Right cardiac atrium (tissue), 5 donors: ENCODE measurements around the gene FAM110A. TPM values are rescaled to one million over a fixed set of nuclear protein-coding genes. Genes with fewer than 3 reads are reported as not detected.
A peak's percentile ranks its signal among the peaks of the same experiment; 100 is the strongest.
"Not testable (repeated sequence)": the region's sequence is repeated elsewhere in the genome, so short reads cannot be mapped to it uniquely, and the experiment has no call there.

Experiments used
- ATAC-seq, 2 donors: fragments of 200-7000 bp; cut with Tn5 transposase; one replicate each; pipeline versions ENCODE4 v1.8.0 to v1.9.1; 2020; ENCODE audit warnings: moderate library complexity in 2 of 2, mild to moderate bottlenecking in 1 of 2
- DNase-seq, 3 donors: peaks; one replicate each; pipeline ENCODE4 v3.0.0-alpha.2; 2020
- H3K27ac ChIP-seq: one replicate; pipeline ENCODE4 v1.5.1; 2013; ENCODE audit warnings: mild to moderate bottlenecking, low read length, control low read depth, moderate library complexity
- H3K27me3 ChIP-seq: one replicate; pipeline ENCODE4 v1.6.1; 2013; ENCODE audit not compliant: control insufficient read depth, insufficient read depth
- H3K4me1 ChIP-seq: one replicate; pipeline ENCODE4 v1.6.1; 2013; ENCODE audit warnings: low read length; ENCODE audit not compliant: control insufficient read depth, insufficient read depth
- H3K4me3 ChIP-seq: one replicate; pipeline ENCODE4 v1.5.1; 2013; ENCODE audit warnings: low read length, control low read depth
- H3K9me3 ChIP-seq: one replicate; pipeline ENCODE4 v1.6.1; 2013; ENCODE audit warnings: low read length; ENCODE audit not compliant: control insufficient read depth
- WGBS: extraction: QIAGEN DNeasy Blood & Tissue Kit; methylation state at CpG from one replicate; pipeline ENCODE4 v1.1.7; 2013; 5-methylcytosine and 5-hydroxymethylcytosine counted together
- intact Hi-C, 4 donors: fragments of 100-400 bp; cut with DNase I; formaldehyde crosslinking; loops; one replicate each; pipeline versions ENCODE4 v1.11.0 to v1.14.0; 2022 to 2023
- polyA plus RNA-seq: library from polyadenylated mRNA; stranded (reverse); fragments of 200-250 nt; gene quantifications from one replicate; pipeline ENCODE4 v1.2.3, GENCODE V29; 2013
- total RNA-seq, 4 donors: library from RNA; stranded (reverse); fragmentation: NEBNext Ultra II Directional; extraction: Animal tissue kit (Norgen Biotek cat#: 25700); gene quantifications; one replicate each; pipeline ENCODE4 v1.2.1, GENCODE V29; 2021
- donor health status: healthy with polysubstance abuse.
- donor health status: DM: no; HTN: yes; CAD: no.
- donor health status: DM: no; HTN: no; CAD: no.
- donor health status: DM: no; HTN: yes; CAD: no; lungs with severe emphysema.
- donor health status: DM: yes; HTN: yes; CAD: no.

FAM110A gene
- total and polyA plus RNA-seq, 5 donors = 2.6 to 4.3 (median 3.5) TPM

DNA sequence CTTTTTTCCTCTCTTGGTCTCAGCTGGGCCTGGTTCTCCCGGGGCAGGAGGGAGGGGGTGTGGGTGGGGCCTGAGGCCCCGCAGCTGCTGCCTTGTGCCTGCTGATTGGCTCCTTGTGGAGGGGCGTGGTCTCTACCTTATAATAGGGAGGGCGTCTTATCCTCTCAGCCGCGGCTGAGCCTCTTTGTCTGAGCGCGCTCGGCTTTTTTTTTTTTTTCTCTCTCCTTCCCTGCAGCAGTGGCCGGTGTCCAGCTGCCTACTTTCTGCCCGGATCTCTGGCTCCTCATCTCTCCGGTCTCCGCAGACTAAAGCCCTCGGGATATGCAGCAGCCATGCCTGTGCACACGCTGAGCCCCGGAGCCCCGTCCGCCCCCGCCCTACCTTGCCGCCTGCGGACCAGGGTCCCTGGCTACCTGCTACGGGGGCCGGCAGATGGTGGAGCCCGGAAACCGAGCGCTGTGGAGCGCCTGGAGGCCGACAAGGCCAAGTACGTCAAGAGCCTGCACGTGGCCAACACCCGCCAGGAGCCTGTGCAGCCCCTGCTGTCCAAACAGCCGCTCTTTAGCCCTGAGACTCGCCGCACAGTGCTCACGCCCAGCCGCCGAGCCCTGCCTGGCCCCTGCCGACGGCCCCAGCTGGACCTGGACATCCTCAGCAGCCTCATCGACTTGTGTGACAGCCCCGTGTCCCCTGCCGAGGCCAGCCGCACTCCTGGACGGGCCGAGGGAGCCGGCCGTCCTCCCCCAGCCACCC, 11.1 kb downstream of the FAM110A start:
- Histone ChIP-seq H3K4me3 (peak overlapping the region; percentile 33), H3K9me3 (no peaks in the 10 kb centered on the region), H3K27me3 (no peaks in the 10 kb centered on the region), H3K27ac (no peak overlapping the region), H3K4me1 (peaks cover 5% of the 10 kb centered on the region)
- intact Hi-C loops = no loop called here
- DNase-seq (peak; percentile 93 to 97 (median 96)), ATAC-seq (peak; percentile 97 to 99)
- WGBS = 18% methylated on average over 47 of the region's 47 CpGs

- 68% methylated on average over 50 of the region's 50 CpGs for WGBS
- Histone ChIP-seq H3K9me3 (no peaks in the 10 kb centered on the region), H3K27ac (no peak overlapping the region), H3K4me3 (no peak overlapping the region), H3K27me3 (no peaks in the 10 kb centered on the region), H3K4me1 (peaks cover 5% of the 10 kb centered on the region)
- intact Hi-C loops = no loop called here
- DNase-seq = peak in 2 of 3 donors; percentile 59 to 67
- ATAC-seq = no peak
Observed at GRCh38 chr20:845226-845868, 11.8 kb downstream of the FAM110A start.

DNA sequence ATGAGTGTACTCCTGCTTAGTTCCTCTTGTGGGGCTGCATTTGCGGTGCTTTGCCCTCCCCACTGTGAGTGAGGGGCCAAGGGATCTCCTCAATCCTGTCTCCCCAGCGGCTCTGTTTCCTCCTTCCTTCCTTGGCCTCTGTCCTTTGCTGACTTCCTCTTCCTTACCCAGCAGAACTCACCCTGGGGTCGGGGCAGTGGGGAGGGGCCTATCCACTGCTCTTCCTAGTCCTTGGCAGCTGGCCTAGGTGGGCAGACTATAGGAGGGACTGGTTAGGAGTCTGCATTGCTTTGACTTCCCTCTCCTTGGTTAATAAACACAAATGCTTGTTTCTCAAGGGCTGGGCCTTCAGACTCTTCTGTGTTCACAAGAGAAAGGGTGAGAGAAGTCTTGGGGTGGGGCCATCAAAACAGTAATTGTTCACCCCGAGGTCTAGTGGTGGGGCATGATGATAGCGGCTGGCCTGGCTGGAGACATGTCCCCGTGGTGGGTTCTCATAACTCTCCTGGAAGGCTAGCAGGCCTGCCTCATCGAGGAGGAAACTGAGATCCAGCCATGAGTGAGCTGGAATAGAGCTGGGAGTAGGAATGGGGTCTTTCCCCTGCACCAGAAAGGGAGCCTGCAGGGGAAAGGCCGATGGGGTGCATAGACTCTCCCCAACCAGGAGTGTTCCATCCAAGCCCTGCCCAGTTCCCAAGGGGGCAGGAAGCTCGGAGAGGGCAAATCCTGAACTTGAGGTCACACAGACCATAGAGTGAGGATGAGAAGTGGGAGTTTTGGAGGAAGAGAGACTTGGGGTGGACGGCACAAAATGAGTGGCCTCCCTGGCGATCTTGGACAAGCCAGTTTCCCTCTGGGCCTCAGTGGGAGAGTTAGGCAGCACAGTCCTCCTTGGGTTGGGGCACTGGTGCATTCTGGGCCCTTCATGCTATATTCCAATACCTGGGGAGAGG, 12.7 kb downstream of the FAM110A start:
- peaks cover 5% of the 10 kb centered on the region for H3K4me1 ChIP-seq
- DNase-seq (peak; percentile 27 to 75 (median 71)), ATAC-seq (no peak)
- 64% methylated on average over 11 of the region's 11 CpGs for WGBS
- H3K27me3 ChIP-seq = no peaks in the 10 kb centered on the region
- H3K4me3 ChIP-seq = no peak overlapping the region
- H3K27ac ChIP-seq = no peak overlapping the region
- no peaks in the 10 kb centered on the region for H3K9me3 ChIP-seq
- intact Hi-C loops = no loop called here

GRCh38 chr20:846894-847278, 13.4 kb downstream of the FAM110A start:
- H3K4me3 ChIP-seq = no peak overlapping the region
- DNase-seq (peak in 2 of 3 donors; percentile 57 to 65), ATAC-seq (no peak)
- no peaks in the 10 kb centered on the region for H3K27me3 ChIP-seq
- peaks cover 5% of the 10 kb centered on the region for H3K4me1 ChIP-seq
- no peaks in the 10 kb centered on the region for H3K9me3 ChIP-seq
- H3K27ac ChIP-seq = no peak overlapping the region
- intact Hi-C loops = no loop called here
- 65% methylated on average over 7 of the region's 7 CpGs for WGBS

DNA sequence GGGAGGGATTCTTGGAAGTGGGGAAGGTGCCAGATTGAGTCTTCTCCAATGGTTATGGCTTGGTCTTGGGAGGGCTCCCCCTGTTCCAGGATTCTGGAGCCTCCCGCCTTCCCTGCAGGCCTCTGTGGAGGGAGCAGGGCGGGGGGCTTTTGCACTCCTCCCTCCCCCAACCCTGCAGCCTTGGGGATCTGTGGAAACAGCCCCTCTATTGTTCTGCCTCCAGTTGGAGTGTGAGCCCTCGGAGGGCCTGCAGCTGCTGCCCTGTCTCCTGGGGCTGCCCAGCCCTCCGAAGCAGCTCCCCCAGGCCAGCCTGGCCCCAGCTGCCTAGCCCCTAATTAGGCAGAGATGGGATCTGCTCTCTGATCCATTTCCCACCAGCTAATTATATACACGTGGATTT, 14.7 kb downstream of the FAM110A start:
- Histone ChIP-seq H3K4me3 (no peak overlapping the region), H3K9me3 (no peaks in the 10 kb centered on the region), H3K27me3 (no peaks in the 10 kb centered on the region), H3K4me1 (peaks cover 5% of the 10 kb centered on the region), H3K27ac (no peak overlapping the region)
- ATAC-seq = no peak
- 88% methylated on average over 5 of the region's 5 CpGs for WGBS
- intact Hi-C loops = no loop called here
- no peak for DNase-seq

DNA sequence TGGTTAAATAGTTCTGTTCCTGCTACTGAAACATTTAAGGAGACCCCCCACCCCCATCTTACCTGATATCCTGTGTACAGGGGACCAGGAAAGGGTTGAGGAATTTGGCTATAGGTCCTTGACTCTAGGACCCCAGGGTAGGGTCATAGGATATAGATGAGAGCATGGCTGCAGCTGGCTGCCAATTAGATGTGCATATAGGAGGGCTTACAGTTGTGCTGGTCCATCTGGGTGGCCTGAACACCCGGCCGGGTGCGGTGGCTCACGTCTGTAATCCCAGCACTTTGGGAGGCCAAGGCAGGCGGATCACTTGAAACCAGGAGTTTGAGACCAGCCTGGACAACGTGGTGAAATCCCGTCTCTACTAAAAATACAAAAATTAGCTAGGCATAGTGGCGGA, 15.2 kb downstream of the FAM110A start:
- H3K27ac ChIP-seq, intact Hi-C loops, H3K9me3 ChIP-seq, H3K4me1 ChIP-seq, H3K27me3 ChIP-seq, DNase-seq, ATAC-seq, H3K4me3 ChIP-seq: not testable (repeated sequence)
- WGBS = 93% methylated on average over 8 of the region's 8 CpGs

DNA sequence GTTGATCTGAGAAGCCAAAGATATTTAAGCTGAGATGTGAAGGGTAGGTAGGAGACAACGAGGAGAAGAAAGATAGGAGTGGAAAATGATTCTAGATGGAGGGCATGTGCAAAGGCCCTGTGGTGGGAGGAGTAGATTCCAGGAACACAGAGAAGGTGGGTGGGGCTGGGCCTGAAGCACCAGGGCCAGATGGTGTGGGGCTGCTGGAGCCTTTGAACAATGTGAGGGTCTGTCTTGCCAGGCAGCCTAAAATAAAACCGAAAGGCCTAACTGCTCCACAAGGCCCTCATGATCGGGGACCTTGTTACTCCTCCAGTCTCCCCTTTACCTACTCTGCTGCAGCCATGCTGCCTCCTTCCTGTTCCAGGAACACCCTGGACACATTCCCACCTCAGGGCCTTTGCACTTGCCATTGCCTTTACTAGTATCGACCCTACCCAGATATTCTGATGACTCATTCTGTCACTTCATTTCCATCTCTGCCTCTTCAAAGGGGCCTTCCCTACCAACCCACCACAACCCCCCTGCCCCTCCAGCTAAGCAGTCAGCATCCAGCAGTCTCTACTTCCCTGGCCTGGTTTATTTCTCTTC, 20.0 kb downstream of the FAM110A start:
- H3K27ac ChIP-seq = no peak overlapping the region
- no peaks in the 10 kb centered on the region for H3K9me3 ChIP-seq
- ATAC-seq (no peak), DNase-seq (no peak)
- no peak overlapping the region for H3K4me3 ChIP-seq
- intact Hi-C loops = no loop called here
- H3K27me3 ChIP-seq = no peaks in the 10 kb centered on the region
- 93% methylated on average over 4 of the region's 4 CpGs for WGBS
- no peaks in the 10 kb centered on the region for H3K4me1 ChIP-seq

DNA sequence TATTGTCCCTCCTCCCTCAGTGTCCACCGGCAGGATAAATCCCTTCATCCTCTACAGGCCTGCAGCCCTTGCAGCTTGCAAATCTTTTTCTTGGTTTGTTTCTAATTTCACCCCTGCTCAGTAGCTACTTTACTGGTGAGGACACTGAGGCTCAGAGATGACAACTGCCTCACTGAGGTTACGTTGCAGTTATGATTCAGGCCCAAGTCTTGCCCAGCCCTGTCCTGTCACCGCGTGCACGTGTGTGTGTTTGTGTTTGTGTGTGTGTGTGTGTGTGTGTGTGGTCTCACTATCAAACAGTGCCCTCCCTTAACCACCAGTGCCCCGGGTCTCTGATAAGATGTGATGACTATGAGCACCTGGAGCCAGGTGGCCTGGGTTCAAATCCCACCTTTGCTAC, 21.1 kb downstream of the FAM110A start:
- Histone ChIP-seq H3K4me3 (no peak overlapping the region), H3K27ac (no peak overlapping the region), H3K4me1 (no peaks in the 10 kb centered on the region), H3K9me3 (no peaks in the 10 kb centered on the region), H3K27me3 (no peaks in the 10 kb centered on the region)
- WGBS = 71% methylated on average over 6 of the region's 6 CpGs
- intact Hi-C loops = no loop called here
- DNase-seq = no peak
- ATAC-seq = no peak

GRCh38 chr20:855466-856360, 22.2 kb downstream of the FAM110A start:
- no peaks in the 10 kb centered on the region for H3K9me3 ChIP-seq
- DNase-seq (no peak), ATAC-seq (no peak)
- WGBS = 67% methylated on average over 11 of the region's 11 CpGs
- intact Hi-C loops = no loop called here
- H3K4me3 ChIP-seq = no peak overlapping the region
- H3K27me3 ChIP-seq = no peaks in the 10 kb centered on the region
- no peak overlapping the region for H3K27ac ChIP-seq
- H3K4me1 ChIP-seq = no peaks in the 10 kb centered on the region

DNA sequence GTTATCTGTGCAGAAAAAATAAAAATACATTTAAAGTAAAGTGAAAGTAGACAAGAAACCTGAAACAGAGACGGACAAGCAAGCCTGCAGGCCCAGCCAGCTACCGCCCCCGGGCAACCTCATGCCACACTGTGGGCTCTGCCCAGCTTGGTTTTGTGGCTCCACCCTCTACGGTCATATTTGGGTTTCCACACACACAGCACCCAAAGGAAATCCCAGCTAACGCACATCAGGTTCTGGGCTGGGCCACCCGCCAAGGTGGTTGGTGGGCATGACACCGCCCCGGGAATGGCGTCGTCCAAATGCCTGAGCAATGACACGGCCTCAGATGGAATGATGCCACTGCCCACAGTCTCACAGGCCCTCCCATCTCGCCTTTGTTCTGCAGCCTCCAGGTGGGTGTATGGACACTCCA, 22.9 kb downstream of the FAM110A start:
- H3K27ac ChIP-seq = no peak overlapping the region
- no peak for DNase-seq
- no peak for ATAC-seq
- no peaks in the 10 kb centered on the region for H3K4me1 ChIP-seq
- H3K27me3 ChIP-seq = no peaks in the 10 kb centered on the region
- 66% methylated on average over 12 of the region's 12 CpGs for WGBS
- intact Hi-C loops = no loop called here
- H3K9me3 ChIP-seq = no peaks in the 10 kb centered on the region
- H3K4me3 ChIP-seq = no peak overlapping the region
